HG02840 (cell line): ENCODE data around the gene CBLB.

ENCODE experiments used
- ATAC-seq: cut with Tn5 transposase; IDR thresholded peaks from one replicate; pipeline ENCODE4 v1.9.1; 2021; ENCODE audit warnings: mild to moderate bottlenecking, moderate library complexity, moderate number of reproducible peaks; ENCODE audit not compliant: unreplicated experiment, low FRiP score

Gene CBLB

DNA sequence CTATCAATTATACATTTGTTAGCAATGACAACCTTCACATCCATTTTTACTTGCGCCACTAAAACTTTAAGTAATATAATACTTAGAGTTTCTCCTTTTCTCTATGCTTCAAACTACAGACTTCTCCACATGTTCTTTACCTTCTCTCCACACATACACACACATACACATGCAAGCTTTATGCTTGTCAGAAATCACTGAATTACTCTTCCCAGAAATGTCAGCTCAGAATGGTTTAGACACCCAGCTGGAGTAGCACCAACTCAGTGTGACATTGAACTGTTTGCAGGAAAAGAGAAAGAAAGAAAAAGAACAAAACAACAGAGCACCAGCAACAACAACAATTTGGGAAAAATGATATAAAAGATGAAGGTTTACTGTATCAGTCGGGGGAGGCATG, 20.9 kb downstream of the CBLB start:
- no peak for ATAC-seq

DNA sequence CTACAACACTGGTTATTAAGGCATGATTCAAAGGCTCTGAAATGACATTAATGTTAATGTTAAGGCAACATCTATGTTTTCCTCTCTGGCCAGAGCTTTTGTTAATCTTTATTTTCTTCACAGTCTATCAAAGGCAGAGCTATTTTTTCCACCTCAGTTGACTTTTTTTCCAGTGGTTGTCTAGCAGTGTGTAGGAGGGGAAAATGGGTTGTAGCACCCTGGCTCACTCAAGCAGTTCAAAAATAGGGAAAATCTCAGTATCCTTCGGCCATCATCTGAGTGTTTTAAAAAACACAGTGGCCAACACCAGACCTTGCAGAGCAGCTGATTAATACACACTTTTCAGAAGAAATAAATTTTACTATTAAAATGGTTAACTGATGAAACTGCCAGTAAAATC, 21.4 kb downstream of the CBLB start:
- no peak for ATAC-seq

- ATAC-seq = no peak
These were observed 22.0 kb downstream of the CBLB start for GRCh38 chr3:105846809-105847208.

GRCh38 chr3:105845488-105845887, 23.3 kb downstream of the CBLB start:
- no peak for ATAC-seq

DNA sequence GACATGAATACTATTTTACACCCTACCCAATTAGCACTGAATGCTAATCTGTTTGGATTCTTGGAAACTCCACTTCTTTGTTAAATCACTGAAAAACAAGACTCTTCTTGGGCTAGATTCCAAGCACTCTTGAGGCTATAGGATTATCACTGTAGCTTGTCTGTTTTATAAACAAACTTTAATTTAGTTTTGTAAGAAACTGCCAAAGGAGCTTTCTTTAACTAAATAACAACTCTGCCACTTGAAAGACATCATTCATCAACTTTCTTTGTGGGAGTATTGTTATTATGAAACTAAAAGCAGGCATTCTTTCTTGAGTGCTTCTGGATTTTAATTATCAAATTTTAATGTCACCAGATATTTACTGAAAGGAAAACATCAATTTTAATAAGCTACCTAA, 24.1 kb downstream of the CBLB start:
- ATAC-seq = no peak

DNA sequence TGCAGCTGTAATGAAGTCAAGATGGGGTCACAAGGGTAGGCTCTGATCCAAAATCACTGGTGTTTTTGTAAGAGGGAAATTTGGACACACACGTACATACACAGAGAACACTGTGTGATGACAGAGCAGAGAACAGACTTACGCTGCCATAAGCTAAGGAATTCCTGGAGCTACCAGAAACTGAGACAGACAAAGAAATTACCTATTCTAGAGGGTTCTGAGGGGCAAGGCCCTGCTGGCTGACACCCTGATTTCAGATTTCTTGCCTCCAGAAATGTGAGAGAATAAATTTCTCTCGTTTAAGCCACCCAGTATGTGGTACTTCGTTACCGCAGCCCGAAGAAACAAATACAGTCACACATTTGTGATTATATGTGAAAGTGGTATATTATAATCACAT, 24.8 kb downstream of the CBLB start:
- ATAC-seq = no peak

DNA sequence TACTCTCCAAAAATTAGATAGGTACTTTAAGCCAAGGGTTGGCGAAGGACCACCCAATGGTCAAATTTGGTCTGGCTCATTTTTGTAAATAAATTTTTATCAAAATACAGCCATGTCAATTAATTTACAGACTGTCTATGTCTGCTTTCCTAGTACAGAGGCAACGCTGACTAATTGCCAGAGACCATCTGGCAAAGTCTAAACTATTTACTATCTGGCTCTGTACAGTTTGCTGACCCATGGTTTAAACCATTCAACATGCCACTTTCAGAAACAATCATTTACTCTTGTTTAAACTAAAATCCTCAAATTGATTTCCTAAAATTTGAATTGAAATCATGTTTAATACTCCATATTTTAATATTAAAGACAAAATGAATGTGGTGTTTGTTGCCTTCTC, 25.9 kb downstream of the CBLB start:
- no peak for ATAC-seq

GRCh38 chr3:105842449-105842848, 26.4 kb downstream of the CBLB start:
- ATAC-seq = no peak

DNA sequence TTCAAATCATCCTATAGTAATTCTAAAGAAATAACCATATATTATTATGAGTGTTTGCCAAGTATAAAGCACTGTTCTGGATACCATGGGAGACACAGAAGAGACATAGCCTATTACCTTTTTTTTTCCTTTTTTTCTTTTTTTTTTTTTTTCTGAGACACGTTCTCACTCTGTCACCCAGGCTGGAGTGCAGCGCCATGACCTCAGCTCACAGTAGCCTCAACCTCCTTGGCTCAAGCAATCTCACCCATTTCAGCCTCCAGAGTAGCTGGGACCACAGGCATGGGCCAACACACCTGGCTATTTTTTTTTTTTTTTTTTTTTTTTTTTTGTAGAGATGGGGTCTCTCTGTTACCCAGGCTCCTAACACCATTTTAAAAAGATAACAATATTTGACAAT, 30.9 kb downstream of the CBLB start:
- no peak for ATAC-seq

DNA sequence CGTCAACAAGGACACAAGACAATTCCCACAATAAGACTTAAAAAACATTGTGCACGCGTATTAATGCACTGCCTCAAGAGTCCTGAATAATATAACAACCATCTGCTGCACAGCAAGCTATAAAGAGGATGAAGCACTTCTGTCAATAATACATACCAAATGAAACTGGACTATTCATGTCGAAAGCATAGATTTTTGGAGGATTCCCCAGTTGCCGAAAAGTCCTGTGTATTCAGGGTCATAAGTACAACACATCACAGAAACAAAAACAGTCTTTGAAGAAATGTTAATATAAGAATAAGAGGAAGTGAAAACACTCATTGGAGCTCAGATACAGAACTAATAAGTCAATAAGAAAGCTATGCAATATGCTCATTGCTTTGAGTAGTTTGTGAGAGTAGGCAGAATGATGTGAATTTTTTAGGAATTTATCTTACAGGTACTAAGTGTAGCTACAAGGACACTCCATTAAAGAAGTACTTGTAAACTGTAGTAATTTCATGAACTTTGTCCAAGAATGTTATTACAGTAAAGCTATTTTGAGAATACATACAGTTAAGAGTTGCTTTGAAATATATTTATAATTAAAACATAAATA, 31.6 kb downstream of the CBLB start:
- ATAC-seq = peak; percentile 94

DNA sequence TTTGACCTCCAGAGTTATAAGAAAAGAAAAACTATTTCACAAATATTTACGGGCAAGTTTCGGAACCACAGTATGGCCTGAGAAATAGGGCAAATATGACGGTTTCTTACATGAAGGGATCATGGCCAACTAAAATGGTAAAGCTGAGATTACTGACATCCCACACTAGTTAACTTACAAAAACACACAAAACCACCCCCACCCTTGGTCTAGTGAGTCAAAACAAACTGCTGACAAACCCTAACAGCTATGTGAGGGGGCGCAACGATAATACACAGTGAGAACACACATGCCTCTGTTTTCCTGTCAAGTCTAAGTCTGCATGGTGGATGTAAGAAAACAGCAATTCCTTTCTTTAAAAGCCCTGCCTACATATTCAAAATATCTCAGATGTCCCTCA, 32.3 kb downstream of the CBLB start:
- peak; percentile 48 for ATAC-seq

GRCh38 chr3:105835606-105836005, 33.2 kb downstream of the CBLB start:
- no peak for ATAC-seq

DNA sequence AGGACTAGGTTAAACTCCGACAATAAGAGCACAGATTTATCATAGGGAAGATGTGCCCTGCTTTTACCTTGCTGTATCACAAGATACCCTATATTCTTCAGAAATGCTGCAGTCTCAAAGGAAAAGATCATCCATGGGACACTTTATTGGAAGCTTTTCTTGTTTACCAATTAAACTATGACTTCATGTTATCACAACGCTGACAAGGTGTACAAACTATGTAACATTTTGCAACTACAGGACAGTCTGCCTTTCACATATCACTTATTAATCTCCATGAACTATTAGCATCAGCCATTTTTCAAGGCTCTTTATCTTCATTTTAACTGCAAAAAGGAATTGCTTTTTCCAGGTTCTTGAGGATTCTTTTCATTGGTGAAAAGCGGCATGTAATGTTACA, 34.0 kb downstream of the CBLB start:
- ATAC-seq = no peak

- no peak for ATAC-seq
These were observed 36.2 kb downstream of the CBLB start for GRCh38 chr3:105832644-105833043.

- ATAC-seq = no peak
These were observed 38.0 kb downstream of the CBLB start for GRCh38 chr3:105830836-105831235.

GRCh38 chr3:105829871-105830622, 38.8 kb downstream of the CBLB start:
- ATAC-seq = no peak

- no peak for ATAC-seq
These were observed 39.6 kb downstream of the CBLB start for GRCh38 chr3:105829229-105829628.

GRCh38 chr3:105828703-105829102, 40.1 kb downstream of the CBLB start:
- ATAC-seq = no peak

- no peak for ATAC-seq
These were observed 40.9 kb downstream of the CBLB start for GRCh38 chr3:105827959-105828358.

DNA sequence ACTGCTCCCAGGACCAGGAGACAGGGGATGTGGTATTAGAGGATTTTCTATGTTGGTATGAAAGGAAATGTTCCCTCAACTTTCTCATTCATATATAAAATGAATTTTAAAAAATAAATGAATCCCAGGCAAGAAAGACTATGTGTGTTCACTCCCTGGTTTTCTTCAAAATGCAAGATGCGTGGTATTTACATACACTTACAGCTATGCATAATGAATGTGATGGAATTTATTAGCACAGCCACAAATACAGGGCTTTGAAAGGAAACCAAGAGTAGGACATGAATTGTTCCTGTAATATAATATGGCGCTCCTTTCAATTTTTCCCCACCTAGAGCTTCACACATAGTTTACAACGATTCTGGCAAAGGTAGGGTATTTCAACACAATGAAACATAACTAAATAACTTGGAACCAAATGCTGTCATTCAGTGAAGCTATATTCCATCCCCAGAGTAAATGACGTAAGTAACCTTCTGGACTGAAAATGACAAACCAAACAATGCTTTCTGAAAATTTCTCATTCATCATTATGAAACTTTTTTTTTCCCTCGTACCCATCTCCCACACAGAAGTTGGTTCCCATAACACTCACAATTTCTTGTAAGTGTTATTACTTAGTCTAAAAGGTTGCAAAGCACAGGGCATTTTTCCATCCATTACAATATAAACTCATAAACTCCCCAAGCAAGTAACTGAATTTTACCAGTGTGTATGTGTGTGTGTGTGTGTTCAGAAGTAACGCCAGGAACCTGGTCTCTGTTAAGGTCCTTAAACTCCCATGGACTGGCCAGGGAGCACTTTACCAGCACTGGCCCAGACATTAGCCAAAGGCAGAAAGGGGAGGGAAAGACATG, 41.8 kb downstream of the CBLB start:
- no peak for ATAC-seq

DNA sequence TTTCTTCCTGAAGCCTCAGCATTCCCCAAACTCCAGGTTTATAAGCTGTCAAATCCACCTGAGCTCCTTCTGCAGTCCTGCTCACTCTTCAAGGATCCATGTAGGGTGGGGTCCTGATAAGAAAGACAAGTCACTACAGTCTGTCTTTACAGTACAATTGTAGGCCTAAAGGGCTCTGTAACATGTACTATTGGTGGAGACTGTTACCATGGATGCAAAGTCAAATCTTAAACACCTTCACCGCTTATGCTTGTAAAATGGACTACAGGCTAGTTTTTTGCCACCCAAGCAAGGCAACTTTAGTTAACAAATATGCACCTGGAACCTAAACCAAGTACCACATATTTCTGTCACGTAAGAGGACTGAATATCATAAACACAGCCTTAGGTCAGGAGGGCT, 44.7 kb downstream of the CBLB start:
- no peak for ATAC-seq
